ENCODE data around the gene MBLAC1.

The MBLAC1 gene

GRCh38 chr7:100173806-100174495 lies 47.2 kb downstream of the MBLAC1 start:
- DNase-seq, result no peak

GRCh38 chr7:100174582-100174981 lies 47.8 kb downstream of the MBLAC1 start:
- no peak for DNase-seq

GRCh38 chr7:100175296-100175935 lies 48.6 kb downstream of the MBLAC1 start:
- no peak for DNase-seq

- no peak for DNase-seq
These were observed 49.6 kb downstream of the MBLAC1 start for GRCh38 chr7:100176096-100177044.

GRCh38 chr7:100177045-100178001 lies 50.6 kb downstream of the MBLAC1 start, which contains the start of the genes GPC2 and STAG3:
TSS of gene GPC2 (minus strand) at chr7:100177381. CDS start at chr7:100177199, 182 bp downstream.
TSS of gene STAG3 (plus strand) at chr7:100177918. CDS start at chr7:100180557, 2,639 bp downstream.
- peak; percentile 98 for DNase-seq

All from fibroblast of skin of right biceps (primary cell).